ENCODE measurements around the gene XRN1. TPM values are rescaled to one million over a fixed set of nuclear protein-coding genes. Genes with fewer than 3 reads are reported as not detected.
"Not testable (repeated sequence)": the region's sequence is repeated elsewhere in the genome, so short reads cannot be mapped to it uniquely, and the experiment has no call there.

Gene XRN1
- total RNA-seq, 4 donors from 2014 or later: 43.2 to 148 (median 61.8) TPM

DNA sequence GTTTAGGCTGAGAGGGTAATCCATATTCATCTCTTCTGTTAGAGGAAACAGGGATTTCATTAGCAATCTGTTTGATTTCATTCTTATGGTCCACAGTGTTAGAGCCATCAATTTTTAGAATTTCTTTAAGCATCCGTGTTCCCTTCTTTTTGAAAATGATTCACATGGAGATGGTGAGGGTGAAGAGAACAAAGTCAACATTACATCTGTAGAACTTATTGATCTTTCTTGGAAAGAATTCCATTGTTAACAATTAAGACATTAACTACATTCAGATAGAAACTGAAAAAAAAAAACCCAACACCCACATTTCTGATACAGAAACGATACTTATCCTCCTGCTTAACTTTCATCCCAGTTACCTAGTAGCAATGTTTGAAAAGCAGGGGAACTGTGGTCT is 115.4 kb downstream of the XRN1 start:
- WGBS, 2 donors: 96 to 98% methylated on average over 2 of the region's 2 CpGs
- TF ChIP-seq, protein P1, sequence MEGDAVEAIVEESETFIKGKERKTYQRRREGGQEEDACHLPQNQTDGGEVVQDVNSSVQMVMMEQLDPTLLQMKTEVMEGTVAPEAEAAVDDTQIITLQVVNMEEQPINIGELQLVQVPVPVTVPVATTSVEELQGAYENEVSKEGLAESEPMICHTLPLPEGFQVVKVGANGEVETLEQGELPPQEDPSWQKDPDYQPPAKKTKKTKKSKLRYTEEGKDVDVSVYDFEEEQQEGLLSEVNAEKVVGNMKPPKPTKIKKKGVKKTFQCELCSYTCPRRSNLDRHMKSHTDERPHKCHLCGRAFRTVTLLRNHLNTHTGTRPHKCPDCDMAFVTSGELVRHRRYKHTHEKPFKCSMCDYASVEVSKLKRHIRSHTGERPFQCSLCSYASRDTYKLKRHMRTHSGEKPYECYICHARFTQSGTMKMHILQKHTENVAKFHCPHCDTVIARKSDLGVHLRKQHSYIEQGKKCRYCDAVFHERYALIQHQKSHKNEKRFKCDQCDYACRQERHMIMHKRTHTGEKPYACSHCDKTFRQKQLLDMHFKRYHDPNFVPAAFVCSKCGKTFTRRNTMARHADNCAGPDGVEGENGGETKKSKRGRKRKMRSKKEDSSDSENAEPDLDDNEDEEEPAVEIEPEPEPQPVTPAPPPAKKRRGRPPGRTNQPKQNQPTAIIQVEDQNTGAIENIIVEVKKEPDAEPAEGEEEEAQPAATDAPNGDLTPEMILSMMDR (IDR thresholded peaks at IDR 0.05): no peak
- no peak for TF ChIP-seq POLR2A (IDR thresholded peaks at IDR 0.05)
- DNase-seq: no peak
- no peaks in the 10 kb centered on the region for H3K9me3 ChIP-seq
- H3K4me3 ChIP-seq (replicated peaks in 1 of 3): no peak overlapping the region
- intact Hi-C loops (cut with DNase I): no loop called here
- no peaks in the 10 kb centered on the region for H3K27me3 ChIP-seq
- peaks cover 14 to 17% of the 10 kb centered on the region in 2 donors for H3K36me3 ChIP-seq
- peaks cover 1 to 3% of the 10 kb centered on the region in 2 donors for H3K4me1 ChIP-seq
- H3K27ac ChIP-seq: no peak overlapping the region

DNA sequence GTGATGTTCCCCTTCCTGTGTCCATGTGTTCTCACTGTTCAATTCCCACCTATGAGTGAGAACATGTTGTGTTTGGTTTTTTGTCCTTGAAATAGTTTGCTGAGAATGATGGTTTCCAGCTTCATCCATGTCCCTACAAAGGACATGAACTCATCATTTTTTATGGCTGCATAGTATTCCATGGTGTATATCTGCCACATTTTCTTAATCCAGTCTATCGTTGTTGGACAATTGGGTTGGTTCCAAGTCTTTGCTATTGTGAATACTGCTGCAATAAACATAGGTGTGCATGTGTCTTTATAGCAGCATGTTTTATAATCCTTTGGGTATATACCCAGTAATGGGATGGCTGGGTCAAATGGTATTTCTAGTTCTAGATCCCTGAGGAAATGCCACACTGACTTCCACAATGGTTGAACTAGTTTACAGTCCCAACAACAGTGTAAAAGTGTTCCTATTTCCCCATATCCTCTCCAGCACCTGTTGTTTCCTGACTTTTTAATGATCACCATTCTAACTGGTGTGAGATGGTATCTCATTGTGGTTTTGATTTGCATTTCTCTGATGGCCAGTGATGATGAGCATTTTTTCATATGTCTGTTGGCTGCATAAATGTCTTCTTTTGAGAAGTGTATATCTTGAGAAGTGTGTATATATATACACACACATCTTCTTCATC is 123.4 kb downstream of the XRN1 start:
- 91 to 100% methylated on average over 1 of the region's 1 CpG for WGBS, 2 donors
- DNase-seq; H3K27me3 ChIP-seq; intact Hi-C loops (cut with DNase I); H3K4me1 ChIP-seq; H3K27ac ChIP-seq; H3K9me3 ChIP-seq; H3K36me3 ChIP-seq; H3K4me3 ChIP-seq (replicated peaks in 1 of 3): not testable (repeated sequence)

DNA sequence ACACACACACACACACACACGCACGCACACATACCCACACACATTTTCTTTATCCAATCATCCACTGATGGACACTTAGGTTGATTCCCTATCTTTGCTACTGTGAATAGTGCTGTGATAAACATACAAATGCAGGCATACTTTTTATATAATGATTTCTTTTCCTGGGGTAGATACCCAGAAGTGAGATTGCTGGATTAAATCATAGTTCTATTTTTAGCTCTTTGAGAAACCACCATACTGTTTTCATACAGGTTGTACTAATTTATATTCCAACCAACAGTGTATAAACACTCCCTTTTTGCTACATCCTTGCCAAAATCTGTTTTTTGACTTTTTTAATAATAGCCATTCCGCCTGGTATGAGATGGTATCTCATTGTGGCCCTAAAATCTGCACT is 127.9 kb downstream of the XRN1 start:
- no peaks in the 10 kb centered on the region for H3K9me3 ChIP-seq
- TF ChIP-seq, protein P1 (IDR thresholded peaks at IDR 0.05): no peak
- TF ChIP-seq POLR2A (IDR thresholded peaks at IDR 0.05): no peak
- 98% methylated on average over 3 of the region's 3 CpGs for whole genome bisulfite sequencing, 2 donors

DNA sequence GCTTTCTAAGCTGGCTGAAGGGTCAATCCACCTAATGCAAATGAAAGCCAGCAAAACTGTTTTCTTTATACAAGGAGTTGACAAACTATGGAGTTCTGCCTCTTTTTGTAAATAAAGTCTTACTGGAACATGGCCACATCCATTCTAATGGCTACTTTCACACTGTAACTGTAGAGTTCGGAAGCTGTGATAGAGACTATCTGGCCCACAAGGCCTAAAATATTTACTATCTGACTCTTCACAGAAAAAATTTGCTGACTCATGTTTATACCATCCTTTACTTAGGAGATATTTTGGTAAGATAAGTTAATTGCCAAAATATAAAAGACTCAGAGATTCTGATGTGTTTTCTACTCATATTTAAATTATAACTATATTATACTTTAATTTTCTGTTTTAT is 128.7 kb downstream of the XRN1 start:
- 91 to 98% methylated on average over 1 of the region's 1 CpG for WGBS, 2 donors
- Histone ChIP-seq H3K4me1 (peaks cover 10 to 23% of the 10 kb centered on the region in 2 donors), H3K27me3 (no peaks in the 10 kb centered on the region), H3K27ac (peak overlapping the region in 2 of 3 donors; percentile 9 to 58), H3K9me3 (no peaks in the 10 kb centered on the region), H3K36me3 (no peaks in the 10 kb centered on the region), H3K4me3 (replicated peaks in 1 of 3) (no peak overlapping the region)
- intact Hi-C loops (cut with DNase I): no loop called here
- DNase-seq: no peak
- no peak for TF ChIP-seq POLR2A (IDR thresholded peaks at IDR 0.05)
- TF ChIP-seq, protein P1 (IDR thresholded peaks at IDR 0.05): no peak

More for the DNA sequence above, 127.9 kb downstream of the XRN1 start:
- Histone ChIP-seq H3K4me3 (replicated peaks in 1 of 3) (no peak overlapping the region), H3K36me3 (no peaks in the 10 kb centered on the region), H3K27ac (no peak overlapping the region), H3K4me1 (peaks cover 10 to 23% of the 10 kb centered on the region in 2 donors), H3K27me3 (no peaks in the 10 kb centered on the region)
- intact Hi-C loops (cut with DNase I): no loop called here
- no peak for DNase-seq

DNA sequence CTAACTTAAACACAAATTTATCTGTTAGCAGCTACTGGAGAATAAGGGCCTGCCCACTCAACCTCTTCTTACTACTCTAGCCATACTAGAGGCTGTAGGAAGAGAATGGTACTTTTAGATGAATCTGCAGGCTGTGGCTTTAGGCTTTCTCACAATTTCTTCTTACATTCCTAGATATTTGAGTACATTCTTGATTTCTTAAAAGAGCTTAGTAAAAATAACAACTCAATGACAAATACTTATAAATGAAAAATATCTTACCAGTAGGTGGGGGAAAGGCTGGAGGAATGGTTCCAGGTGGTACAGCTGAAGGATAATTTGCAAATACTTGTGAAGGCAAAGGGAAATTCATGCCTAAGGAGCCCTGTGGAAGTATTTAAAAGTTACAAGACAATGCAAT is 129.5 kb downstream of the XRN1 start:
- Histone ChIP-seq H3K36me3 (no peaks in the 10 kb centered on the region), H3K4me1 (peaks cover 10 to 23% of the 10 kb centered on the region in 2 donors), H3K27me3 (no peaks in the 10 kb centered on the region), H3K9me3 (no peaks in the 10 kb centered on the region), H3K4me3 (replicated peaks in 1 of 3) (no peak overlapping the region), H3K27ac (peak overlapping the region in 2 of 3 donors; percentile 9 to 58)
- no peak for TF ChIP-seq POLR2A (IDR thresholded peaks at IDR 0.05)
- TF ChIP-seq, protein P1 (IDR thresholded peaks at IDR 0.05): no peak
- intact Hi-C loops (cut with DNase I): no loop called here
- DNase-seq: no peak

DNA sequence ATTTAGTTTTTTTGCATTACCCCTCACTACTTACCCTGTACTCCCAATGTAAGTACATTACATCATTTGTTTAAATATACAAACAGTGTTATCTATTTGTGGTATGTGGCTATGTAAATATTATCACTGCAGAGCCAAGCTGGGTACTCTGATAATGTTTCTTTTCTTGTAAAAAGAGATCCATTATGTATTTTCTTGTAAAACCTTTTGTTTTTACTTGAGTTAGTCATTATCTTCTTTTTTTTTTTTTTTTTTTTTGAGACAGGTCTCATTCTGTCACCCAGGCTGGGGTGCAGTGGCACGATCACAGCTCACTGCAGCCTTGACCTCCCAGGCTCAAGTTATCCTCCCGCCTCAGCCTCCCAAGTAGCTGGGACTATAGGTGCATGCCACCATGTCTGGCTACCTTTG is 131.9 kb downstream of the XRN1 start:
- peaks cover 10 to 23% of the 10 kb centered on the region in 2 donors for H3K4me1 ChIP-seq
- H3K36me3 ChIP-seq; H3K27me3 ChIP-seq; H3K9me3 ChIP-seq; H3K27ac ChIP-seq; intact Hi-C loops (cut with DNase I); DNase-seq; H3K4me3 ChIP-seq (replicated peaks in 1 of 3): not testable (repeated sequence)
- WGBS, 2 donors: 97 to 99% methylated on average over 2 of the region's 2 CpGs
